GM12873 (cell line): Measurements from ENCODE around the gene HFE.

Experiments used
- TF ChIP-seq, protein P1 (sequence below): IDR thresholded peaks from 2 replicates; pipeline ENCODE4 v1.5.1; 2012; ENCODE audit warnings: low read depth, mild to moderate bottlenecking, moderate library complexity, low read length, control low read depth; ENCODE audit not compliant: insufficient read depth; ENCODE audit errors: missing control alignments

The HFE gene

DNA sequence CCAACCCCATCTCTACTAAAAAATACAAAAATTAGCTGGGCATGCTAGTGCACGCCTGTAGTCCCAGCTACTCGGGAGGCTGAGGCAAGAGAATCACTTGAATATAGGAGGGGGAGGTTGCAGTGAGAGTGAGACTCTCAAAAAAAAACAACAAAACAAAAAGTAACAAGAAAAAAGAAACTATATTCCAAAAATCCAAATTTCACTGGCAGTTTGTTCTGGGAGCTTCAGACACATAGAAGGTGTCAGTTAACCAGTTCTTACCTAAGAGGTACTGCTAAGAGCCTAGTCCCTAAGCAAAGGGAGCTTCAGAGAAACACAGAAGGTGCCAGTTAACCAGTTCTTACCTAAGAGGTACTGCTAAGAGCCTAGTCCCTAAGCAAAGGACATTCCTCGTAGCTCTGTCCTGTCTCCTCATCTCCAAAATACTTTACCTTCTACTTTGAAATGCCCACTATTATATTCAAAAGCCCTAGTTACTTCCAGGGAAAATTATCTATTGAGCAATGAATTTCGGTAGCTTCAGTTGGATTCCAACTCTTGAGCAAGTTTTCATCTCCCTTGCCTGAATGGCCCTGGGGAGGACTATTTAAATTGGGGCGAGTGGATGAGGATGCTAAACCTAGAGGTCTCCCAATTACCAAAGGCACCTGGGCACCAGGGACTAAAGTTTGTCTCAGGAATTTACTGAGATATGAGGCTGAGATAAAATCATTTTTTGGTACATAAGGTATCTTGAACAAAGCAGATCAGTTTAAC lies 41.0 kb downstream of the HFE start:
- TF ChIP-seq, protein P1, sequence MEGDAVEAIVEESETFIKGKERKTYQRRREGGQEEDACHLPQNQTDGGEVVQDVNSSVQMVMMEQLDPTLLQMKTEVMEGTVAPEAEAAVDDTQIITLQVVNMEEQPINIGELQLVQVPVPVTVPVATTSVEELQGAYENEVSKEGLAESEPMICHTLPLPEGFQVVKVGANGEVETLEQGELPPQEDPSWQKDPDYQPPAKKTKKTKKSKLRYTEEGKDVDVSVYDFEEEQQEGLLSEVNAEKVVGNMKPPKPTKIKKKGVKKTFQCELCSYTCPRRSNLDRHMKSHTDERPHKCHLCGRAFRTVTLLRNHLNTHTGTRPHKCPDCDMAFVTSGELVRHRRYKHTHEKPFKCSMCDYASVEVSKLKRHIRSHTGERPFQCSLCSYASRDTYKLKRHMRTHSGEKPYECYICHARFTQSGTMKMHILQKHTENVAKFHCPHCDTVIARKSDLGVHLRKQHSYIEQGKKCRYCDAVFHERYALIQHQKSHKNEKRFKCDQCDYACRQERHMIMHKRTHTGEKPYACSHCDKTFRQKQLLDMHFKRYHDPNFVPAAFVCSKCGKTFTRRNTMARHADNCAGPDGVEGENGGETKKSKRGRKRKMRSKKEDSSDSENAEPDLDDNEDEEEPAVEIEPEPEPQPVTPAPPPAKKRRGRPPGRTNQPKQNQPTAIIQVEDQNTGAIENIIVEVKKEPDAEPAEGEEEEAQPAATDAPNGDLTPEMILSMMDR, result no peak

DNA sequence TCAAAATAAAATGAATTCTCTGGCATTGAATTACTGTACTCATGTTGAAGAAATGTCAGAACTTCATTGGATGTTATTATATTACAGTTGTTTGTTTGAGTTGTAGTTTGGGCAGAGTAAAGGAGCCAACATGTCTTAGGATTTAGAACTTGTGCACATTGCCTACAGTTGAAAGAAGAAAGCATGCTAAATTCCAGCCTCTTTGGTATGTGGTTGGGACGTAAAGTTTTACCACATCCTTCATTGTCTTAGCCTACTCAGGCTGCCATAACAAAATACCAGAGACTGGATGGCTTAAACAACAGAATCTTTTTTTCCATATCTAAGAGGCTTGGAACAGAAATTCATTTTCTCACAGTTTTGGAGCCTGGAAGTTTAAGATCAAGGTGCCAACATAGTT lies 42.4 kb downstream of the HFE start:
- TF ChIP-seq, protein P1, result no peak

DNA sequence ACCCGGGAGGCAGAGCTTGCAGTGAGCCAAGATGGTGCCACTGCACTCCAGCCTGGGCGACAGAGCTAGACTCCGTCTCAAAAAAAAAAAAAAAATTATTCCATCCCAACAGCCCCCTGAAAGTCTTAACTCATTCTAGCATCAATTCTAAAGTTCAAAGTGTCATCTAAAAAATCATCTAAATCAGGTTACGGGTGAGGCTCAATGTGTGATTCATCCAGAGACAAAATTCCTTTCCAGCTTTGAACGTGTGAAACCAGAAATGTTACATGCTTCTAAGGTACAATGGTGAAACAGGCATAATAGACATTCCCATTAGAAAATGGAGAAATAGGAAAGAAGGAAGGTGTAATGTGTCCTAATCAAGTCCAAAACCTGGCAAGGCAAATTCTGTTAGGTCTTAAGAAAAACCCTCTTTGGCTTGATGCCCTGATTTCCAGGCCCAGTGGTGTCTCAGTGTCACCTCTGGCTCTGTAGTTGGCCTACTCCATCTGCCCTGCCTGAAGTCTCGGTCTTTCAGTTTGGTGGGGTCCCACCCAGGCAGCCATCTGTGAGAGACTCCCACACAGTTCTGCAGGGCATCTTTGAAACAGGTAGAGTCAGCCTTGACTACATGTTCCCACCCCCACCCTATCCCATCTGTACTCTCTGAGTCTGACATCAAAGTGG lies 43.5 kb downstream of the HFE start:
- TF ChIP-seq, protein P1, result no peak

DNA sequence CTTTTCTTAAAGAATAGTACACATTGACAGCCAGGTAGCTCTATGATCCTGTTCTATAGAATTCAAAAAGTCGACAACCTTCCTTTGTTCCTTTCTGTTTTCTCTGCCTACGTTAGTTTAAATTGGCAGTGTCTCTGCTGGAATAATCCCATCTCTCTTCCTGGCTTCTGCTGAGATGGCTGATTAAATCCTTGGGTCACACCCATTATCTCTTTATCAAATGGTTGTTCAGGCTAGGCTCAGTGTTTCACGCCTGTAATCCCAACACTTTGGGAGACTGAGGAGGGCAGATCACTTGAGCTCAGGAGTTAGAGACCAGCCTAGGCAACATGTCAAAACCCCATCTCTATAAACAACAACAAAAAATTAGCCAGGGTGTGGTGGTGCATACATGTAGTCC lies 44.4 kb downstream of the HFE start:
- TF ChIP-seq, protein P1, result no peak

DNA sequence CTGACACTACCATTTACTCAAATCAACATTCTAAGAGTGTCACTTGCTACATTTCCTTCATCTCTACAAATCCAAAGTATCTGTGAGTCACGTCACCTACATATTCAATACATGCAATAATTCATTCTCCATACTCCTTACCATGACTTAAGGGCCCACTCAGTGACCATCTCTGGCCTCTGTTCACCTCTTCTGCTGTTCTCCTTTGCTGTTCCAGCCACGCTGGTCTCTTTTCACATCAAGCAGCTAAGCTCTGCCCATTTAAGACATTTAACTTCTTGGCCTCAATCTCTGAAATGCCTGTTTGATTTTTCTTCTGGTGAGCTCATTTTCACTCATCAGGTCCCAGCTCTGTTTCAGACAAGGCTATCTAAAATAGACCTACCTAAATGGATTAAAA lies 46.5 kb downstream of the HFE start:
- TF ChIP-seq, protein P1, result no peak

DNA sequence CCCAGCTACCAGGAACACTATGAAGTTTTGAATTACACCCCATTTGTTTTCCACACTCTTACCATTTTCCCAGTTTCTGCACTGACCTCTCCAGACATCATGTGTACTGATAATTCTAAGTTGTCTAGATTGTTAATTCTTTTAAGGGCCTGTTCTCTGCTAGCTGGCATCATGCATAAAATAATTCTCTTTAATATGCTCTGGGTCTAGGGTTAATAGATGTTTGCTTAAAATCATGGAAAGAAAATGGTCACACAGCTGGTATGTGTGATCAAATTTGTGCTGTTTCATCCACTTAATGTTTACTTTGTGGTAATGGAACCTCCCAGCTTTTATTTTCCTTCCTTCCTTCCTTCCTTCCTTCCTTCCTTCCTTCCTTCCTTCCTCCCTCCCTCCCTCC lies 49.1 kb downstream of the HFE start:
- TF ChIP-seq, protein P1, result no peak

DNA sequence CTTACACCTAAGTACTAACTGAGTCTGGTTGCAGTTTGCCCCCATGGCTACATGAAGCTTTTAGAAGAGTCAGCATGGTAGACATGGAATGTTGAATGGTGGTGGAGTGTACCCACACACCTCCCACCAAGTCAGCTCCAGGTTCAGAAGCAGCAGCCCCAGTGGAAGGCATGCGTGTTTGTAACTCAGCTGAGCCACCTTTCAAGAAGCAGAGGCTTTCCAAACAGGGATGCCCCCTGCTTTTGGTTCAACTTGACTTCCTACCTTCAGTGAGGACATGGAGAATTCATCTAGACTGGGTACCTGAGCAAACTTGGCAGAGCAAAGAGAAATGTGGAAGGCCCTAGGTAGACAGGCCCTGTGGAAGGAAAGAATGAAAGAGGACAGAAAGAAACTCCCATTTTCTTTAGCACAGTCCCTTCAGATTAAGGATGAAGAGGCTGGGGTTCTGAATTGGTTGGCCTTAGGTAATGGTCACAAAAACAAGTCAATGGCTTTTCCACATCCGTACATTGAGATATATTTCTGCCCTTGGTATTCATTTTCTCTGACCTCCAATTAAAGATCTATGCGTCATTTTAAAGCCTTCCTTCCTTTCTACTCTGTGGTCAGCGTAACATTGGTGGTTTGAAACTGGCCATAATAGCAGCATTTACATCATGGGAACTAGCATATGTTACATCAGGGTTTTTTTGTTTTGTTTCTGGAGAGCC lies 53.2 kb downstream of the HFE start:
- TF ChIP-seq, protein P1, result no peak
